ENCODE measurements around the gene MT1F.
A peak's percentile ranks its signal among the peaks of the same experiment; 100 is the strongest.
"Not testable (repeated sequence)": the region's sequence is repeated elsewhere in the genome, so short reads cannot be mapped to it uniquely, and the experiment has no call there.

The MT1F gene

DNA sequence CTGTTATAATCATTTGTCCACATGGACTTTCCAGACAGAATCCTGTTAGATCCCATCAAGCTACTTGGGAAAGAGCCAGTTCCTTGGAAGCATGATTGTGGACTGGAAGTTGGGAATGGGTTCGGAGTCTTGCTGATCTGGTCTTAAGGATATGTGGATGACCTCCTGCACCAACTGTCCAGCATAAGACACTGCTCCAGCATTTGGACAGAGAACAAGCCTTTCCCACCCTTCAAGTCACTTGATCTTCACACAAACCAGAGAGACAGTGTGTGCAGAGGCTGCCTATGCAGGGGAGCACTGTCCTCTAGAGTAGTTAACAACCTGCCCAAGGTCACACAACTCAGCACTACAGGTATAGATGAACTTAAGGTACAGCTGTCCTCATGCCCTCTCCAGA is 11.9 kb upstream of the MT1F start:
- DNase-seq, result no peak

DNA sequence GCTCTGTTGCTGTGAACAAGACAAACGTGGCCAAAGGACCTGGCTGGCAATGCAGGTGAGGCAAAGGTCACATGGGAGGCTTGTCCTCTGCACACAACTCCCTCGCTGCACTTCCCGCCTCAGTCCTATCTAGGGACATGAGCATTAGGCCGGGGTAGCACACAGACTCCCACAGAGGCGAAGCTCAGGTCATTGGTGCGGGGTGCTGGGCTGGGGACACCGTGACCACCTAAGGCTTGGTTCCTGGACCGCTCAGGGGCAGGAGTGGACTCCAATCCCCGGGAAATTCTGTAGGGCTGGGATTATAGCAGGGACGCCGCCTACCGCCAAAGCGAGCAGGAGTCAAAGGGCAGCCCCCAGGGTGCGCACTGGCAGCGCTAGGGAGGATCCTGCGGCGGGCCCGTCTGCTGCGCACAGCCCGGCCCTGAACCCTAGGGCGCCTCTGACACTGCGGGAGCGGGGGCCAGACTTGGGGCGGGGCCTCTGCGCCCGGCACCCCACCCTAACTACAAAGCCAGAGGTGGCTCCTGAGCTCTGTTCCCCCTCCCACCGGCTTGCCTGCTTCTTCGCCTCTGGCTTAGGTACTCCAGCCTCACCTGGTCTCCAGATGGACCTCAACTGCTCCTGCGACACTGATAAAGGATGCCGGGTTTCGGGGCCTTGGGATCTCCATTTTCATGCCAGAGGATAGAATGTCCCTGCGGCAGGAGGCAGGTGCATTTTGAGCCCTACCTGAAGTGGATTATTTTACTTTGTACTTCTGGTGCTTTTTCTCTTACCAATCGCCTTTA is 9.9 kb upstream of the MT1F start:
- no peak for DNase-seq

DNA sequence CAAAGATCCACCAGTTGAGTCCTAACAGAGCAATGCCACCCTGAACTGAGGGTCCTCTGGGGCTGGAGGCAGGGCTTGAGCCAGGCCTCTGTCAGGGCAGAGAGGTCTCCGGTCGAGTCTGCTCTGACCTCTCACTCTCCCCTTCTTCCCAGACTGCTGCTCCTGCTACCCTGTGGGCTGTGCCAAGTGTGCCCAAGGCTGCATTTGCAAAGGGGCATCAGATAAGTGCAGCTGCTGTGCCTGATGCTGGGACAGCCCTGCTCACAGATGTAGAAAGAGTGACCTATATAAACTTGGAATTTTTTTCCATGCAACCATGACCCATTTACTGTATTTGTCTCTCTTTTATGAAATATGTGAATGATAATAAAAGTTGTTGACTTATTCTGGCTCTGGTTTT is 8.5 kb upstream of the MT1F start:
- no peak for DNase-seq

DNA sequence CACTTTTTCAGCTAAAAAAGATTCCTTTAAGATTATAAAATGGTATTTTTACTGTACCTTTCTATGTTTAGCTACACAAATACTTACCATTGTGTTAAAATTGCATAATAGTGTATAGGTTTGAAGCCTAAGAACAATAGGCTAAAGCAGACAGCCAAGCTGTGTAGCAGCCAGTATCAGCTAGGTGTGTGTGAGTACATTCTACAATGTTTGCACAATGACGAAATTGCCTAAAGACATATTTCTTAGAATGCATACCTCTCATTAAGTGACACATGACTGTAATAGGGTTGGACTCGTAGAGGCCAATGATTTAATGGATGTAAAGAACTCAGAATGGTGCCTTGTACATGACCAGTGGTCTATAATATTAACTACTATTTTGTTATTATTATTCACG is 7.9 kb upstream of the MT1F start:
- no peak for DNase-seq

DNA sequence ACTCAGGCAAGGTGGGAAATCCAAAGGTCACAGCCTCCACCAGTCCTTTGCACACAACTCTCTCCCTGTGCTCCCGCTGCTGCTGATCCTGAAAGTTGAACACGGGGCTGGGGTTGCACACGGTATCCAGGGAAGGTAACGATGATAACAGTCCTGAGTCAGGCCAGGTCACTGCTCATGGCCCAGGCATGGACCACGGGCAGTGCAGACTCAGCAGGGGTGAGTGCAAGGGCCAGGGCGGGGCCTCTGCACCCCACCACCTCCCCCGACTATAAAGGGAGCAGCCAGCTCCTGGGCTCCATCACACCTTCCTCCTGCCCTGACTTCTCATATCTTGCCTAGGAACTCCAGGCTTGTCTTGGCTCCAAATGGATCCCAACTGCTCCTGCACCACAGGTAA is 6.2 kb upstream of the MT1F start, which contains the start of gene MT1B:
MT1B (plus strand) TSS at position 301 of the 400 bp plus-strand sequence; CDS start at position 369, 68 bp downstream.
- no peak for DNase-seq

DNA sequence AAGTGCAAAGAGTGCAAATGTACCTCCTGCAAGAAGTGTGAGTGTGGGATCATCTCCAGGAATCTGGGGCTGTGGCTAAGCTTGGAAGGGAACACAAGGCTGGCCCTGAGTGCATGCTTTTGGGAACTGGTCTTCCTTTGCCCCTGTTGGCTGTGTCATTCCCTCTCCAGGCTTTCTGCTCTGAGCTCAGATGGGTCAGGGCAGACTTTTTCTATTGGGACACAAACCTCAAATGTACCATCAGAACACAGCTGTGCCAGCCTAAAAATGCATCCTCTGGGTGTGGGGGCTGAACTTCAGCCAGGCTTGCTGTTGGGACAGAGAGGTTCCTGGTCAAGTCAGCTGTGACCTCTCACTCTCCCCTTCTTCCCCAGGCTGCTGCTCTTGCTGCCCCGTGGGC is 5.2 kb upstream of the MT1F start:
- DNase-seq, result no peak

DNA sequence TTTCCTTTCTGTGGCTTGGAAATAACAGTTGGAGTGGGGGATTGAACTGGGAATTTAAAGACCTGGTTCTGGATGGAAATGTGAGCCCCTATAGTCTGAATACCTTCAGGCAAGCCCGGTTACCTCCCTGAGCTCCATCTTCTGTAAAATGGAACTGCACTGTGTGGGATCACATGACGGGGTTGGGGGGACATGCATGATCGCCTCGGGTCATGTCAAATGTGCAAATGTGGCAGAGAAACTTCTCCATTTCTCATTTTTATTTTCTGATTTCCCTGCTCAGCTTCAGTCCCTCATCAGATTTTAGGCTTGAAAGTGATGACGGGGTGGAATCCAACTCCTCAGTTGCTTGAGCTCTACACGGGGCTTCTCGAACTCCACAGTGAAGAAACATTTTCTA is 4.5 kb upstream of the MT1F start:
- no peak for DNase-seq

DNA sequence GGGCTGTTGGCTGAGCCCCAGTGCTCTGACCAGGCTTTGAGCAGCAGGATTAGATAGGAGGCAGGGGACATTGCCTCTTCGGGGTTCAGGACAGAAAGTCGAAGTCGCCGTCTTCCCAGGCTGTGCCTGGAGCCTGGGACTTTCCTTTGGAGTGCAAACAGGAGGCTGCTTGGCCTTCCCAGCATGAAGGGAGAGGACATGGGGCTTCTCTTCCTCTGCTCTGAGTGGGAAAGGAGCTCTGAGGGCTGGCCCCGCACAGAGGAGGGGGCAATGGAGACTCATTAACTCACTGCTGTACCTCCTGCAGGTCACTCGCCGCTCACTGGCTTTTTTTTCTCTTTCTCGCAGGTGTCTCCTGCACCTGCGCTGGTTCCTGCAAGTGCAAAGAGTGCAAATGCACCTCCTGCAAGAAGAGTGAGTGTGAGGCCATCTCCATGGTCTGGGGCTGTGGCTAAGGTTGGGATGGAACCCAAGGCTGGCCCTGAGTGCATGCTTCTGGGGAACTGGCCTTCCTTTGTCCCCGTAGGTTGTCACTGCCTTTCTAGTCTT is 642 bp downstream of the MT1F start:
- no peak for DNase-seq

DNA sequence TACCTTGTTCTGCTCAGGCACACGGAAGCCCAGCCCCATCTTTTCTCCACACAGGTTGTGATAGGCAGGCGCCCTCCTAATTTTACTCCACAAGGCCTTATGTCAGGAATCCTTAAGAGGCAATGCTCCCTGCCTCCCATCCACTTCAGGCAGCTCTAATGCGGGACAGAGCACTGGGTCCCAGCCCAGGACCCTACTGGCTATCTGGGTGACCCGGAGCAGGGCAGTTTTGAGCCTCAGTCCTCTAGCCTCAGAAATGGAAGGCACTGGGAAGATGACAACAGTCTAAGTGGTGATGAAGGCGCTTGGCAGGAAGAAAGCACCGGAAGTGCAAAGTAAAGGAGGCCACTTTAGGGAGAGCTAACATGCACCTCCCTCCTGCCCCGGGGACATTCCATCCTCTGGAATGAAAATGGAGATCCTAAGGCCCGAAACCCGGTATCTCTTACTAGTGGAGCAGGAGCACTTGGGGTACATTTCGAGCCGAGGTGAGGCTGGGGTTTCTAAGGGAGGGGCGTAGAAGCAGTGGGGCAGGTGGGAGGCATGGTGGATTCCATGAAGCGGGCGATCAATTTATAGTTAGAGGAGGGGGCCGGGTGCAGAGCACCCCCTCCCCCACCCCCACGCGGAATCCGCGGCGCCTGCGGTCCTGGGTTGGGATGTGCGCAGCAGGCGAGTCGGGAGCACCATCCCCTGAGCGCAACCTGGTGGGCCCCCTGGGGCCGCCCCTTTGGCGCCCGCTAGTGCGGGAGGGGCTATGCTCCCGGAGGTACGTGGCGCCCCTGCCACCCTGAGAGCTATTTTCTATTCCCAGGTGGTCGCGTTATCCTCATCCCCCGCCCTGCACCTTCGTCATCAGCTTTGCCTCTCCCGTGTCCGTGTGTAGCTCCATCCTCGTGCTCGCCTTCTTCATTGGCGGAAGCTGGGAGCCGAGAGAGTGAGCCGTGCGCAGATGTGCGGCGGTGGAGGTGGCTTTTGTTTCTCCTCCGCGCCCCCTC is 4.9 kb downstream of the MT1F start:
- DNase-seq, result peak; percentile 62

DNA sequence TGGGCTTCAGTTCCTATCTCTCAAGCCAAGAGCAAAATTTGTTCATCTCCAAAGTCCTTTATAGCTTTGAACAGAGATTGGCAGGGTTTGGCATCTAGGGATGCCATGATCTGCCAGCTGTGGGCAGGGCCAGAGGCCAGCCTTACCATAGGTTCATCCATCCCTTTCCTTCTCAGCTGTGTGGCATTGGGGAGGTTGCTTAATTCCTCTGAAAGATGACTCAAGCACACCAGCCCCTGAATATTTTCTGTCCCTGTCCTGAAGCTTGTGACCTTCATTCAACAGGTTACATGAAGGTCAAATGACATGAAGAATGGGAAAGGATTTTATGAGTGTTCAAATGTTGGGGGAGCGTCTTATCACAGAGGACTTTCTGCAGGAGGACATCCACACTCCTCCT is 6.7 kb downstream of the MT1F start:
- no peak for DNase-seq

DNA sequence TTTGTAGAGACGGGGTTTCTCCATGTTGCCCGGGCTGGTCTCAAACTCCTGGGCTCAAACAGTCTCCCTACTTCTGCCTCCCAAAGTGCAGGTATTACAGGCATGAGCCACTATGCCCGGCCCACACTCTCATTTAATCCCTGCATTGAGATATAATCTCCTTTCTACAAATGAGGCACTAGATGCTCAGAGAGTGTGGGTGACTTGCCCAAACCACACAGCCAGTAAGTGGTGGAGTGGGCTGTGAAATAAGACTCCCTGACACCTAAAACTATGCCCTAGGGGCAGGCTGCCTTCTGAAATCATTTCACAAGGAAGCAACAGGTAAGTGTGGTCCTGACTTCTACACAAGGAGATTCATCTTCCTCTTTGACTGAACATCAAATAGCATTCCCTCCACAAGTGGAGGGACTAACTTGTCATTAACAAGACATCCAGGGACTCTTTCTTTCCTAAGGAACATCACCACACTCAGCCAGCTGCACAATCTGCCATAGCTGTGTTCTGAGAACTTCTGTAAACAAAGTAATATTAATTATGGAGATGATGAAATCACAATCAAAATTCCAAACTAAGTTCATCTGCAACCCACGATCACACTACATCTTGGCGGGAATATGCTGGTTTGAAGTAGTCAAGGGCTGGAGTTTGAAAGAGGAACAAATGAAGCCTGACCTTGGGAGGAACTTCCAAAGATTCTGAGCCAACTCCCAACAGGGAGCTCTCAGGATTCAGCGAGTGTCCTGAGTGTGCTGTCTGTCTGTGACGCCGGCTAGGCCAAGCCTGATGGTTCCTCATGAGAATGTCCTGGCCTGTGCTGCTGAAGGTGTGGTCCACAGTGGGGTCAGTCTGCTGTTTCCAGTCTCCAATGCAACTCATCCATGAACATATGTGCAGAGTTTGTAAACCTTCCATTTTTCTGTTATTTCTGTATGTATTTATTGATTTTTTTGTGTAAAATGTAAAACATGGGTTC is 7.8 kb downstream of the MT1F start:
- DNase-seq, result not testable (repeated sequence)

DNA sequence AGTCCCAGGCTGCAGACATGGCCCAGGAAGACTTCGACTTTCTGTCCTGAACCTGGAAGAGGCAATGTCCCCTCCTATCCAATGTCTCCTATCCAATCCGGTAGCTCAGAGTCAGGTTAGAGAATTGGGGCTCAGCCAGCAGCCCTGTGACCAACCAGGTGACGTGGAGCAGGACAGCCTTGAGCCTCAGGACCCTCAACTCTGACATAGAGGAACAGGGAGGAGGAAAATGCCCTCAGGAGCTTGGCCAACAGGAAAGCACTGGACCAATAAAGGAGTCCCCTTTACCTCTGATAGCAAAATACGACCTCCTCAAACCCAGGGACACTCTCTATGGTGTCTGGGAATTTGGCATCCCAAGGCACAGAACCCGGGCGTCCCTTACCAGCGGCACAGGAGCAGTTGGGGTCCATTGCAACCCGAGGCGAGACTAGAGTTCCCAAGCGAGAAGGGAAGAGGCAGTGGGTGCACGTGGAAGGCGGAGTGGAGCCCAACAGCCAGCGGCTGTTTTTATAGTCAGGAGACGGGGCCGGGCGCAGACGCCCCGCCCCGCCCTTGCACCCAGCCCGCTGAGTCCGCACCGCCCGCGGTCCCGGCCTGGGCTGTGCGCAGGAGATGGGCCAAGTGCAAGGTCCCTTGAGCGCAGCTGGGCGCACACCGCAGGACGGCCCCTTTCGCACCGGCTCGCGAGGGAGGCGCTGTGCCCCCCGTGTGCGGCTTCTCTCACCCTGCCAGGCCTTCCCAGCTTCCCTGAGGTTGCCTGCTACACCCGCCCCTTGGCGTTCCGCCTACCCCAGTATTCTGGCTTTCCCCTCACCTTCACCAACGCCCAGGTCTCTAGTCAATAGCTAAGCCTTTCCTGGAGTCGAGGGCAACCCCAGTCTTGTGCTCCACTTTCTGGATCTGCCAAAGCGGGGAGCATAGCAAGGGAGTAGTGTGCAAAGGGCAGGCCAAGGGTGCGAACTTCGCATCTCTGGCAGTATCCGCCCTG is 10.1 kb downstream of the MT1F start, which contains the start of gene MT1G:
MT1G (minus strand) TSS at position 485 of the 991 bp plus-strand sequence; CDS start at position 413, 72 bp downstream.
- DNase-seq, result peak; percentile 67

DNA sequence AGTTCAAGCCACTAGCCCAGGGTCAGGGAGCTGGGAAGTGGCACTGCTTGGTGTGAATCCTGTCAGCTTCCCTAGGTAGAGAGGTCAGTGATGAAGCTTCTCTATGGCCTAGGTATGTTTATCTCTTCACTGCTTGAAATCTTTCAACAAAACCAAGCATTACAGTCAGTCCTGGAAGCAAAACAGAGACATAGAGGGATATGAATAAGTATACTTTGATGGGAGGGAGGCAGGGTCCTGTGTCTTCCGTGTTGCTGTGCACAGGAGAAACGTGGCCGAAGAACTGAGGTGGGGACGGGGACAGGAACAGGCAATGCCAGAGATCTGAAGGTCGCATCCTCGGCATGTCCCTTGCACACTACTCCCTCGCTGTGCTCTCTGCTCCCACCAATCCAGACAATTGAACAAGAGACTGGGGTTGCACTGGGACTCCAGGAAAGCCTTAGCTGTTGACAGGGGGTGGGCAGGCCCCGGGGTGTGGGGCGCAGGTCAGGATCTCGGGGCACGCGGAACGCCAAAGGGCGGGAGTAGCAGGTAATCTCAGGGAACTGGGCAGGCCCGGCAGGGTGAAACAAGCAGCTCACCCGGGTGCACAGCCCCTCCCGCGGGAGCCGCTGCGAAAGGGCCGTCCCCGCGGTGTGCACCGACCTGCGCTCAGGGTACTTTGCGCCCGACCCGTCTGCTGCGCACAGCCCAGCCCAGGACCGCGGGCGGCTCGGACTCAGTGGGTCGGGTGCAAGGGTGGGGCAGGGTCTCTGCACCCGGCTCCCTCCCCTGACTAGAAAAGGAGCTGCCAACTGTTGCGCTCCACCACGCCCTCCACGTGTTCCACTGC is 11.5 kb downstream of the MT1F start, which contains the start of gene MT1H:
MT1H (plus strand) TSS at position 810 of the 835 bp plus-strand sequence. CDS start 71 bp downstream, outside the sequence.
- DNase-seq, result peak; percentile 61

DNA sequence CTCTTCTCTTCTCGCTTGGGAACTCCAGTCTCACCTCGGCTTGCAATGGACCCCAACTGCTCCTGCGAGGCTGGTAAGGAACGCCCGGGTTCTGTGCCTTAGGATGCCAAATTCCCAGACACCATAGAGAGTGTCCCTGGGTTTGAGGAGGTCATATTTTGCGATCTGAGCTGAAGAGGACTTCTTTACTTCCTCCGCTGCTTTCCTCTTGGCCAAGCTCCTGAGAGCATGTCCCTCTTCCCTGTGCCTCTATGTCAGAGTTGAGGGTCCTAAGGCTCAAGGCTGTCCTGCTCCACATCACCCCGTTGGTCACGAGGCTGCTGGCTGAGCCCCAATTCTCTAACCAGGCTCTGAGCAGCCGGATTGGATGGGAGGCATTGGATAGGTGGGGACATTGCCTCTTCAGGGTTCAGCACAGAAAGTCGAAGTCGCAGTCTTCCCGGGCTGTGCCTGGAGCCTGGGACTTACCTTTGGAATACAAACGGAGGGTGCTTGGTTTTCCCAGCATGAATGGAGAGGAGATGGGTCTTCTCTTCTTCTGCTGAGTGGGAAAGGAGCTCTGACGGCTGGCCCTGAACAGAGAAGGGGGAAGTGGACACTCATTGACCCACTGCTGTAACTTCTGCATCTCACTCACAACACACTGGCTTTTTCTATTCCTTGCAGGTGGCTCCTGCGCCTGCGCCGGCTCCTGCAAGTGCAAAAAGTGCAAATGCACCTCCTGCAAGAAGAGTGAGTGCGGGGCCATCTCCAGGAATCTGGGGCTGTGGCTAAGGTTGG is 12.3 kb downstream of the MT1F start:
- no peak for DNase-seq

DNA sequence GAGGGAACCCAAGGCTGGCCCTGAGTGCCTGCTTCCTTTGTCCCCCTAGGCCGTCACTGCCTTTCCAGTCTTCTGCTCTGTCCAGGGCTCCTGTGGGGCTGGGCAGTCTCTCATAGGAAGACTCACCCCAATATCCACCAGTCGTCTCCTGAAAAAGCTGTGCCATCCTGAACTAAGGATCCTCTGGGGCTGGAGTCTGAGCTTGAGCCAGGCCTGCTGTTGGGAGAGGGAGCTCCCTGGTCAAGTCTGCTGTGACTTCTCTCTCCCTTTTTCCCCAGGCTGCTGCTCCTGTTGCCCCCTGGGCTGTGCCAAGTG is 12.8 kb downstream of the MT1F start:
- DNase-seq, result no peak

DNA sequence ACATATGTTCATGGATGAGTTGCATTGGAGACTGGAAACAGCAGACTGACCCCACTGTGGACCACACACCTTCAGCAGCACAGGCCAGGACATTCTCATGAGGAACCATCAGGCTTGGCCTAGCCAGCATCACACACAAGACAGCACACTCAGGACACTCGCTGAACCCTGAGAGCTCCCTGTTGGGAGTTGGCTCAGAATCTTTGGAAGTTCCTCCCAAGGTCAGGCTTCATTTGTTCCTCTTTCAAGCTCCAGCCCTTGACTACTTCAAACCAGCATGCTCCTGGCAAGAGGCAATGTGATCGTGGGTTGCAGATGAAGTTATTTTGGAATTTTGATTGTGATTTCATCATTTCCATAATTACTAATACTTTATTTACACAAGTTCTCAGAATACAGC is 13.9 kb downstream of the MT1F start:
- not testable (repeated sequence) for DNase-seq

DNA sequence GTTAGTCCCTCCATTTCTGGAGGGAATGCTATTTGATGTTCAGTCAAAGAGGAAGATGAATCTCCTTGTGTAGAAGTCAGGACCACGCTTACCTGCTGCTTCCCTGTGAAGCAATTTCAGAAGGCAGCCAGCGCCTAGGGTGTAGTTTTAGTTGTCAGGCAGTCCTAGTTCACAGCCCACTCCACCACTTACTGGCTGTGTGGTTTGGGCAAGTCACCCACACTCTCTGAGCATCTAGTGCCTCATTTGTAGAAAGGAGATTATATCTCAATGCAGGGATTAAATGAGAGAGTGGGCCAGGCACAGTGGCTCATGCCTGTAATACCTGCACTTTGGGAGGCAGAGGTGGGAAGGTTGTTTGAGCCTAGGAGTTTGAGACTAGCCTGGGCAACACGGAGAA is 14.4 kb downstream of the MT1F start:
- not testable (repeated sequence) for DNase-seq

DNA sequence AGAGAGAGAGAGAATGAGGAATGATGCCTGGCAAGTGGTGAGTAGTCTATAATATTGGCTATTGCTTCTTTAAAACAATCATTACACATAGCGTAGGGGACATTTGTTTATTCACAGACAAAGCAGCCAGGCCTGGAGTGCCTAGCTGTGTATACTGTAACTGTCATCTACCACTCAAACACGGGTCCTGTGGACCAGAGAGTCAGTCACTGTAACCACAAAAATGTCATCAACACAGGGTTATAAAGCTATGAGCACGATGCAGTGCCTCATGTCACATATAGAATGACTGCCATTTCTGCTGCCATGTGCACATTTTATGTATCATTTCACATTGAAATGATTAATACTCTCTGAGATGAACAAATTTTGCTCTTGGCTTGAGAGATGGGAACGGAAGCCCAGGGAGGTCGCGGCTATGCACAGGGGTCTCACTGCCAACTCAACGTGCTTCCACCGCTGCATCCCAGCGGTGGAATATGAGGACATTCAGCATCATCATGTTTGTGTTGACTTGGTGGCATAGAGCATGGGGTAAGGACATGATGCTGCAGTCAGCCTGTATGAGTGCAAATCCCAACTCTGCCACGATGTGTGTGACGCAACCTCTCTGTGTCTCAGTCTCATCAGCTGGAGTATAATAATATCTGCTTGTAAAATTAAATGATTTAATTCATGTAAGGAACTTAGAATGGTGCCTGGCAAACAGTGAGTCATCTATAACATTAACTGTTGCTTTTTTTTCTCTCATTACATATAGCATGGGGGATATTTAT is 15.2 kb downstream of the MT1F start:
- no peak for DNase-seq

All from activated CD4-positive, alpha-beta T cell treated with anti-CD3 and anti-CD28 coated beads for 48 hours (primary cell).